ENCODE data around the gene ALDH6A1. TPM values are rescaled to one million over a fixed set of nuclear protein-coding genes. Genes with fewer than 3 reads are reported as not detected.

ALDH6A1 gene
- total RNA-seq, 1 experiment from 2014 or later: 21.6 TPM

DNA sequence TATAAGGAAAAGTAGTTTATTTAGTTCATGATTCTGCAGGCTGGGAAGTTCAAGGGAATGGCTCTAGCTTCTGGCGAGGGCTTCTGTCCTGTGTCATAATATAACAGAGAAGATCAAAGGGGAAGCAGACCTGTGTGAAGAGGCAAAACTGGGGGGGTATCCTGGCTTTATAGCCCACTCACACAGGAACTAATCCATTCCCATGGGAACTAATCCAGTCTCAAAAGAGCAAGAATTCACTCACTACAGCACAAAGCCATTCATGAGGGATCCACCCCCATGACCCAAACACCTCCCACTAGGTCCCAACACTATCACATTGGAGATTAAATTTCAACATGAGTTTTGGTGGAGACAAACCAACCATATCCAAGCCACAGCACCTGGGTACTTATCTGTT, 6.9 kb downstream of the ALDH6A1 start:
- no peak overlapping the region for H3K4me3 Mint-ChIP-seq
- TF ChIP-seq SMAD4 (CRISPR knock-in tag; IDR thresholded peaks at IDR 0.05) (no peak), GABPB1 (CRISPR knock-in tag; IDR thresholded peaks at IDR 0.05) (no peak), NR2C2 (CRISPR knock-in tag; IDR thresholded peaks at IDR 0.05) (no peak), ATF1 (CRISPR knock-in tag; IDR thresholded peaks at IDR 0.05) (no peak), RORB (CRISPR knock-in tag; IDR thresholded peaks at IDR 0.05) (no peak), MYBL2 (CRISPR knock-in tag; IDR thresholded peaks at IDR 0.05) (no peak), OVOL2 (CRISPR knock-in tag; IDR thresholded peaks at IDR 0.05; ENCODE audit: borderline replicate concordance) (no peak), NFATC4 (CRISPR knock-in tag; IDR thresholded peaks at IDR 0.05) (no peak)
- no peaks in the 10 kb centered on the region for H3K36me3 Mint-ChIP-seq
- no peaks in the 10 kb centered on the region for H3K27me3 Mint-ChIP-seq (ENCODE audit: low read depth)
- ATAC-seq (no peak), DNase-seq (ENCODE audit: low spot score) (no peak)
- no peaks in the 10 kb centered on the region for H3K4me1 Mint-ChIP-seq
- no peak overlapping the region for H3K27ac Mint-ChIP-seq
- H3K9me3 Mint-ChIP-seq: no peaks in the 10 kb centered on the region
- ChIA-PET CTCF (no interaction called here), POLR2A (no interaction called here)

DNA sequence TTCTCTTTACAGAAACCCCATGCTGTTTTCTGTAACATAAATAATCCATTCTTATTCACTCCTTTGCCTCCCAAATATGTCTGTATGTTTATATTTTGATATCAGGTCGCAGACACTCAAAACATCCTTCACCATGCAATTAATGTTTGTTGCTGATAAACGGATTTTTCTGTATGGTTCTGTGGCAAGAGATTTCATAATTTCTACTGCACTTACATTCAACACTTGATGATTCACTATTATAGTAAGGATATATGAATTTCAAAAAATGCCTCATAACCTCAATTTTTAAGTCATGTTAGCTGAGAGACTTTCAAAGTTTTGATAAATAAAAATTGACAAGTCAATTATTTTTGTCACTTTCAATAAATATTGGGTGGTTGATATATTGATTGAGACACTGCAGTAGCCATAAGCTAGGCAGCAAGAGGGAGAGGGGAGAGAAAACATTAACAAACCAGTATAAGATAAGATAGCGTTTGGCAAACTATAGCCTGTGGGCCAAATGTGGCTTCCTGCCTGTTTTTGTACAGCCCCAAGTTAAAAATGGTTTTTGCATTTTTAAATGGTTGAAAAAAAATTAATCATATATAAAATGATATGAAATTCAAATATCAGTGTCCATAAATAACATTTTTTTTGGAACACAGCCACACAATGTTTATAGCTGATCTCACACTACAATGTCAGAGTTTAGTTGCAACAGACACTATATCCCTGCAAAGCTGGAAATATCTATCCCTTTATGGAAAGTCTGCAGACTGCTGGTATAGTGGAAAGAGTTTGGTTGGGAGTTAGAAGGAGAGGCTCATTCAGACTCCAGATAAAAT, 18.3 kb downstream of the ALDH6A1 start:
- Mint-ChIP-seq H3K36me3 (peaks cover 24% of the 10 kb centered on the region), H3K4me3 (no peak overlapping the region), H3K27ac (no peak overlapping the region), H3K4me1 (no peaks in the 10 kb centered on the region), H3K27me3 (ENCODE audit: low read depth) (no peaks in the 10 kb centered on the region), H3K9me3 (no peaks in the 10 kb centered on the region)
- DNase-seq (ENCODE audit: low spot score) (no peak), ATAC-seq (no peak)
- CTCF ChIA-PET: interaction anchor here (1.3 kb wide), 1 partner anchor 18 kb away, joined by 4 read pairs; no protein-coding TSS in a partner anchor
- POLR2A ChIA-PET: no interaction called here
- TF ChIP-seq NFE2L1 (CRISPR knock-in tag; IDR thresholded peaks at IDR 0.05) (no peak), RELA (CRISPR knock-in tag; IDR thresholded peaks at IDR 0.05; ENCODE audit: borderline replicate concordance) (no peak), NR1H2 (CRISPR knock-in tag; IDR thresholded peaks at IDR 0.05) (no peak), KAT7 (CRISPR knock-in tag; IDR thresholded peaks at IDR 0.05; ENCODE audit: borderline replicate concordance) (no peak), FOXK1 (CRISPR knock-in tag; IDR thresholded peaks at IDR 0.05) (no peak), CBFB (CRISPR knock-in tag; IDR thresholded peaks at IDR 0.05; ENCODE audit: low read depth) (no peak), ETV6 (CRISPR knock-in tag; IDR thresholded peaks at IDR 0.05) (no peak), SMAD4 (CRISPR knock-in tag; IDR thresholded peaks at IDR 0.05) (no peak), FOXJ3 (CRISPR knock-in tag; IDR thresholded peaks at IDR 0.05; ENCODE audit: borderline replicate concordance) (no peak), GTF2I (CRISPR knock-in tag; conservative IDR thresholded peaks at IDR 0.05) (no peak)
- TF ChIP-seq, protein P1, sequence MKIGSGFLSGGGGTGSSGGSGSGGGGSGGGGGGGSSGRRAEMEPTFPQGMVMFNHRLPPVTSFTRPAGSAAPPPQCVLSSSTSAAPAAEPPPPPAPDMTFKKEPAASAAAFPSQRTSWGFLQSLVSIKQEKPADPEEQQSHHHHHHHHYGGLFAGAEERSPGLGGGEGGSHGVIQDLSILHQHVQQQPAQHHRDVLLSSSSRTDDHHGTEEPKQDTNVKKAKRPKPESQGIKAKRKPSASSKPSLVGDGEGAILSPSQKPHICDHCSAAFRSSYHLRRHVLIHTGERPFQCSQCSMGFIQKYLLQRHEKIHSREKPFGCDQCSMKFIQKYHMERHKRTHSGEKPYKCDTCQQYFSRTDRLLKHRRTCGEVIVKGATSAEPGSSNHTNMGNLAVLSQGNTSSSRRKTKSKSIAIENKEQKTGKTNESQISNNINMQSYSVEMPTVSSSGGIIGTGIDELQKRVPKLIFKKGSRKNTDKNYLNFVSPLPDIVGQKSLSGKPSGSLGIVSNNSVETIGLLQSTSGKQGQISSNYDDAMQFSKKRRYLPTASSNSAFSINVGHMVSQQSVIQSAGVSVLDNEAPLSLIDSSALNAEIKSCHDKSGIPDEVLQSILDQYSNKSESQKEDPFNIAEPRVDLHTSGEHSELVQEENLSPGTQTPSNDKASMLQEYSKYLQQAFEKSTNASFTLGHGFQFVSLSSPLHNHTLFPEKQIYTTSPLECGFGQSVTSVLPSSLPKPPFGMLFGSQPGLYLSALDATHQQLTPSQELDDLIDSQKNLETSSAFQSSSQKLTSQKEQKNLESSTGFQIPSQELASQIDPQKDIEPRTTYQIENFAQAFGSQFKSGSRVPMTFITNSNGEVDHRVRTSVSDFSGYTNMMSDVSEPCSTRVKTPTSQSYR (CRISPR knock-in tag; IDR thresholded peaks at IDR 0.05): no peak
- TF ChIP-seq, protein P2, sequence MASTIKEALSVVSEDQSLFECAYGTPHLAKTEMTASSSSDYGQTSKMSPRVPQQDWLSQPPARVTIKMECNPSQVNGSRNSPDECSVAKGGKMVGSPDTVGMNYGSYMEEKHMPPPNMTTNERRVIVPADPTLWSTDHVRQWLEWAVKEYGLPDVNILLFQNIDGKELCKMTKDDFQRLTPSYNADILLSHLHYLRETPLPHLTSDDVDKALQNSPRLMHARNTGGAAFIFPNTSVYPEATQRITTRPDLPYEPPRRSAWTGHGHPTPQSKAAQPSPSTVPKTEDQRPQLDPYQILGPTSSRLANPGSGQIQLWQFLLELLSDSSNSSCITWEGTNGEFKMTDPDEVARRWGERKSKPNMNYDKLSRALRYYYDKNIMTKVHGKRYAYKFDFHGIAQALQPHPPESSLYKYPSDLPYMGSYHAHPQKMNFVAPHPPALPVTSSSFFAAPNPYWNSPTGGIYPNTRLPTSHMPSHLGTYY (CRISPR knock-in tag; IDR thresholded peaks at IDR 0.05): no peak
- TF ChIP-seq, protein P3, sequence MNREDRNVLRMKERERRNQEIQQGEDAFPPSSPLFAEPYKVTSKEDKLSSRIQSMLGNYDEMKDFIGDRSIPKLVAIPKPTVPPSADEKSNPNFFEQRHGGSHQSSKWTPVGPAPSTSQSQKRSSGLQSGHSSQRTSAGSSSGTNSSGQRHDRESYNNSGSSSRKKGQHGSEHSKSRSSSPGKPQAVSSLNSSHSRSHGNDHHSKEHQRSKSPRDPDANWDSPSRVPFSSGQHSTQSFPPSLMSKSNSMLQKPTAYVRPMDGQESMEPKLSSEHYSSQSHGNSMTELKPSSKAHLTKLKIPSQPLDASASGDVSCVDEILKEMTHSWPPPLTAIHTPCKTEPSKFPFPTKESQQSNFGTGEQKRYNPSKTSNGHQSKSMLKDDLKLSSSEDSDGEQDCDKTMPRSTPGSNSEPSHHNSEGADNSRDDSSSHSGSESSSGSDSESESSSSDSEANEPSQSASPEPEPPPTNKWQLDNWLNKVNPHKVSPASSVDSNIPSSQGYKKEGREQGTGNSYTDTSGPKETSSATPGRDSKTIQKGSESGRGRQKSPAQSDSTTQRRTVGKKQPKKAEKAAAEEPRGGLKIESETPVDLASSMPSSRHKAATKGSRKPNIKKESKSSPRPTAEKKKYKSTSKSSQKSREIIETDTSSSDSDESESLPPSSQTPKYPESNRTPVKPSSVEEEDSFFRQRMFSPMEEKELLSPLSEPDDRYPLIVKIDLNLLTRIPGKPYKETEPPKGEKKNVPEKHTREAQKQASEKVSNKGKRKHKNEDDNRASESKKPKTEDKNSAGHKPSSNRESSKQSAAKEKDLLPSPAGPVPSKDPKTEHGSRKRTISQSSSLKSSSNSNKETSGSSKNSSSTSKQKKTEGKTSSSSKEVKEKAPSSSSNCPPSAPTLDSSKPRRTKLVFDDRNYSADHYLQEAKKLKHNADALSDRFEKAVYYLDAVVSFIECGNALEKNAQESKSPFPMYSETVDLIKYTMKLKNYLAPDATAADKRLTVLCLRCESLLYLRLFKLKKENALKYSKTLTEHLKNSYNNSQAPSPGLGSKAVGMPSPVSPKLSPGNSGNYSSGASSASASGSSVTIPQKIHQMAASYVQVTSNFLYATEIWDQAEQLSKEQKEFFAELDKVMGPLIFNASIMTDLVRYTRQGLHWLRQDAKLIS (CRISPR knock-in tag; IDR thresholded peaks at IDR 0.05; ENCODE audit: borderline replicate concordance): no peak
- TF ChIP-seq, protein P4, sequence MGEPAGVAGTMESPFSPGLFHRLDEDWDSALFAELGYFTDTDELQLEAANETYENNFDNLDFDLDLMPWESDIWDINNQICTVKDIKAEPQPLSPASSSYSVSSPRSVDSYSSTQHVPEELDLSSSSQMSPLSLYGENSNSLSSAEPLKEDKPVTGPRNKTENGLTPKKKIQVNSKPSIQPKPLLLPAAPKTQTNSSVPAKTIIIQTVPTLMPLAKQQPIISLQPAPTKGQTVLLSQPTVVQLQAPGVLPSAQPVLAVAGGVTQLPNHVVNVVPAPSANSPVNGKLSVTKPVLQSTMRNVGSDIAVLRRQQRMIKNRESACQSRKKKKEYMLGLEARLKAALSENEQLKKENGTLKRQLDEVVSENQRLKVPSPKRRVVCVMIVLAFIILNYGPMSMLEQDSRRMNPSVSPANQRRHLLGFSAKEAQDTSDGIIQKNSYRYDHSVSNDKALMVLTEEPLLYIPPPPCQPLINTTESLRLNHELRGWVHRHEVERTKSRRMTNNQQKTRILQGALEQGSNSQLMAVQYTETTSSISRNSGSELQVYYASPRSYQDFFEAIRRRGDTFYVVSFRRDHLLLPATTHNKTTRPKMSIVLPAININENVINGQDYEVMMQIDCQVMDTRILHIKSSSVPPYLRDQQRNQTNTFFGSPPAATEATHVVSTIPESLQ (CRISPR knock-in tag; IDR thresholded peaks at IDR 0.05): no peak
- TF ChIP-seq, protein P5, sequence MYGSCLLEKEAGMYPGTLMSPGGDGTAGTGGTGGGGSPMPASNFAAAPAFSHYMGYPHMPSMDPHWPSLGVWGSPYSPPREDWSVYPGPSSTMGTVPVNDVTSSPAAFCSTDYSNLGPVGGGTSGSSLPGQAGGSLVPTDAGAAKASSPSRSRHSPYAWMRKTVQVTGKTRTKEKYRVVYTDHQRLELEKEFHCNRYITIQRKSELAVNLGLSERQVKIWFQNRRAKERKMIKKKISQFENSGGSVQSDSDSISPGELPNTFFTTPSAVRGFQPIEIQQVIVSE (CRISPR knock-in tag; IDR thresholded peaks at IDR 0.05; ENCODE audit: borderline replicate concordance): no peak

All from WTC11 (cell line).